GM13976 (cell line): Measurements from ENCODE around the gene KCNH6.

Source experiments
- DNase-seq: peaks from one replicate; pipeline ENCODE4 v3.0.0; 2012; ENCODE audit warnings: low spot score
- in situ Hi-C: fragments of 300-500 bp; cut with MboI; formaldehyde crosslinking; loops from one replicate; pipeline ENCODE4 v1.12.0; 2022; ENCODE audit warnings: low sequenced_read_pairs, mixed read lengths, inconsistent platforms; ENCODE audit not compliant: unreplicated experiment
- TF ChIP-seq, protein P1 (sequence below): IDR thresholded peaks from 2 replicates; pipeline ENCODE4 v1.5.1; 2012; ENCODE audit warnings: borderline replicate concordance, mild to moderate bottlenecking; ENCODE audit not compliant: insufficient read depth; ENCODE audit errors: extremely low read depth, missing control alignments, control extremely low read depth

Gene KCNH6

DNA sequence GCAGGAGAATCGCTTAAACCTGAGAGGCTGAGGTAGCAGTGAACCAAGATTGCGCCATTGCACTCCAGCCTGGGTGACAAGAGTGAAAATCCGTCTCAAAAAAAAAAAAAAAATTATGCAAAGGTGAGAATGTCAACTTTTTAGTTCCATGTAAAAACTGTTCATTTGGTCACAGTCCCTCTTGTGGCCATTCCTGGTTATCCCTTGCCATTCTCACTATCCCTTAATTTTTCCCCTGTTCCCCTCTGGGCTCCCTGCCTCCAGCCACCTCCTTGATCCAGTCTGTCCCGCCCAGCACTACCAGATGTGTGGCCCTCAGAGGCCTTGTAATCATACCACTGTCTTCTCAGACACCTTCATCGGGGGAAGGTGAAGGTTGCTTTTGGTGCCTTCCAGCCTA lies 50.5 kb downstream of the KCNH6 start:
- TF ChIP-seq, protein P1, sequence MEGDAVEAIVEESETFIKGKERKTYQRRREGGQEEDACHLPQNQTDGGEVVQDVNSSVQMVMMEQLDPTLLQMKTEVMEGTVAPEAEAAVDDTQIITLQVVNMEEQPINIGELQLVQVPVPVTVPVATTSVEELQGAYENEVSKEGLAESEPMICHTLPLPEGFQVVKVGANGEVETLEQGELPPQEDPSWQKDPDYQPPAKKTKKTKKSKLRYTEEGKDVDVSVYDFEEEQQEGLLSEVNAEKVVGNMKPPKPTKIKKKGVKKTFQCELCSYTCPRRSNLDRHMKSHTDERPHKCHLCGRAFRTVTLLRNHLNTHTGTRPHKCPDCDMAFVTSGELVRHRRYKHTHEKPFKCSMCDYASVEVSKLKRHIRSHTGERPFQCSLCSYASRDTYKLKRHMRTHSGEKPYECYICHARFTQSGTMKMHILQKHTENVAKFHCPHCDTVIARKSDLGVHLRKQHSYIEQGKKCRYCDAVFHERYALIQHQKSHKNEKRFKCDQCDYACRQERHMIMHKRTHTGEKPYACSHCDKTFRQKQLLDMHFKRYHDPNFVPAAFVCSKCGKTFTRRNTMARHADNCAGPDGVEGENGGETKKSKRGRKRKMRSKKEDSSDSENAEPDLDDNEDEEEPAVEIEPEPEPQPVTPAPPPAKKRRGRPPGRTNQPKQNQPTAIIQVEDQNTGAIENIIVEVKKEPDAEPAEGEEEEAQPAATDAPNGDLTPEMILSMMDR: no peak
- DNase-seq: no peak
- in situ Hi-C loops: no loop called here

DNA sequence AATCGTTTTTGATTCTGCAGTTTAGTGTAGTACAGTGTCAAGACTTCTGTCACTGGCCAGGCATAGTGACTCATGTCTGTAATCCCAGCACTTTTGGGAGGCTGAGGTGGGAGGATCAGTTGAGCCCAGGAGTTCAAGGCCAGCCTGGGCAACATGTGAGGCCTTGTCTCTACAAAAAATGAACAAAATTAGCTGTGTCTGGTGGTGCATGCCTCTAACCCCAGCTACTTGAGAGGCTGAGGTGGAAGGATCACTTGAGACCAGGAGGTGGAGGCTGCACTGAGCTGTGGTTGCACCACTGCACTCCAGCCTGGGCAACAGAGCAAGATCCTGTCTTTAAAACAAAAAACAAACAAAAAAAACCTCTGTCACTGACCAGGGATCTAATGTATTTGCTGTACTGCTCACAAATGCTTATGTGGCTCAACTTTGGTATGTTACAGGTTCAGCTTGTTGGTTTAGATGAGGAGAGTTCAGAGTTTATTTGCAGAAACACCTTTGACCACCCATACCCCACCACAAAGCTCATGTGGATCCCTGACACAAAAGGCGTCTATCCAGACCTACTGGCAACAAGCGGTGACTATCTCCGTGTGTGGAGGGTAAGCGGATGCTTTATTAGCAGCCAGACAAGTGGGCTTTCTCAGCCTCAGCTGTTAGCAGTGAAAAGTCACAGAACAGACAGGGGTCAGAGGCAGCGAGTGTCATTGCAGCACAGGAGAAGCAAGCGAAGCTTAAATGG lies 55.0 kb downstream of the KCNH6 start:
- TF ChIP-seq, protein P1: no peak
- in situ Hi-C loops: no loop called here
- no peak for DNase-seq

DNA sequence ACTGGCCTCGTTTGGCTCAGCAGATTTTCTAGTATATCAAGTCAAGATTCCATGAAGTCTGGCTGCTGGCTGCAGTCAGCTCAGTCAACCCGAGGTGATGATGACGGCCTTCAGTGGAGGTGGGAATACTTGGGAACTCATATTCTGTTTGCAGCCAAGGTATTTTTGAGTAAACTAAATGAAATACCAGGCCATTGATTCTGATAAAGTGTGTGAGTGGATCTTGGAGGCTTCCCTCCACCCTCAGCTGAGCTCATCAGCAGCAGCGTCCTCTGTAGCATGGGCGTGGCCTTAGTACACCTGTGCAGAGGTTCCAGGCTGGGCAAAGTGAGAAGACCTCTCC lies 55.6 kb downstream of the KCNH6 start:
- TF ChIP-seq, protein P1: no peak
- in situ Hi-C loops: no loop called here
- no peak for DNase-seq

DNA sequence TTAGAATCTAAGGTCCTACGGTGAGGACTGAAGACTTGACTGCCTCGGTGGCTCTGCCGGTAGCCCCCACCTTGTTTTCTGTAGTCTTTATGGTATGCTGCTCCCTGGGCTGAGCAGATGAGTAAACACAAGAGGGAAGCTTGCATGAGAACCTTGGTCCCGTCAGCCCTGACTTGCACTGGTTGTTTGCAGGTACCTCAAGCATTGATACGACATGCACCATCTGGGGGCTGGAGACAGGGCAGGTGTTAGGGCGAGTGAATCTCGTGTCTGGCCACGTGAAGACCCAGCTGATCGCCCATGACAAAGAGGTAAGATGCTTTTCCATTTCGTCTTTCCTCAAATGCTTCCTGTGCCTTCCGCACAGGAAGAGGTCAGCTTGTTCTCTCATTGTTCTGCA lies 56.5 kb downstream of the KCNH6 start:
- DNase-seq: no peak
- TF ChIP-seq, protein P1: no peak
- in situ Hi-C loops: no loop called here

DNA sequence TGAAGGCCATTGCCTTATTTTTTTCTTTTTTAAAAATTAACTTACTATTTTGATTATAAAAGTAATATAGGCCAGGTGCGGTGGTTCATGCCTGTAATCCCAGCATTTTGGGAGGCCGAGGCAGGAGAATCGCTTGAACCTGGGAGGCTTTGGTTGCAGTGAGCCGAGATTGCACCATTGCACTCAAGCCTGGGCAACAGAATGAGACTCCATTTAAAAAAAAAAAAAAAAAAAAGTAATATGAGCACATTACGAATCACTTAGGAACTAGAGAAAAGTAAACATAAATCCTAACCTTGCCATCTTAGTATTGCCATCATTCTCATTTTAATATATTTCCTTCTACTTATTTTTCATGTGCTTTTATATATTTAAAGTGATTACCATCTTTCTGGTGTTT lies 64.6 kb downstream of the KCNH6 start:
- no peak for DNase-seq
- TF ChIP-seq, protein P1: no peak
- in situ Hi-C loops: no loop called here

DNA sequence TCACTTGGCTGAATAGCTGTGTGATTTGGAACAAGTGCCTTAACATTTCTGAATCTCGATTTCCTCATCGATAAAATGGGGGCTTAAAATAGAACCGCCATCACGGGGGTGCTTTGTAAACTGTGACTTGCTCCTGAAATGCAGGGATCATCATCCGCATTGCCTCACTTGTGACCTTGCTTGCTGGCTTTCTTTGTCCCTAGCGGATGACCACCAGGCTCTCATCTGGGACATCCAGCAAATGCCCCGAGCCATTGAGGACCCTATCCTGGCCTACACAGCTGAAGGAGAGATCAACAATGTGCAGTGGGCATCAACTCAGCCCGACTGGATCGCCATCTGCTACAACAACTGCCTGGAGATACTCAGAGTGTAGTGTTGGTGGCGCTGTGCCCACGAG lies 65.6 kb downstream of the KCNH6 start:
- DNase-seq: no peak
- TF ChIP-seq, protein P1: no peak
- in situ Hi-C loops: no loop called here
